Testis (tissue), 3 donors: ENCODE measurements around the gene TAB2. TPM values are rescaled to one million over a fixed set of nuclear protein-coding genes. Genes with fewer than 3 reads are reported as not detected.

Experiments used
- DNase-seq: peaks from one replicate; pipeline ENCODE4 v3.0.0-alpha.2; 2019
- H3K27ac ChIP-seq, 2 donors: fragments of 200-600 bp; sonication (generic); one replicate each; pipeline ENCODE4 v1.5.1; 2019
- H3K27me3 ChIP-seq: fragments of 200-600 bp; sonication (generic); one replicate; pipeline ENCODE4 v1.5.1; 2019
- H3K36me3 ChIP-seq: fragments of 200-600 bp; sonication (generic); one replicate; pipeline ENCODE4 v1.5.1; 2017; ENCODE audit warnings: low read depth; ENCODE audit errors: missing control alignments
- H3K4me1 ChIP-seq: fragments of 200-600 bp; sonication (generic); one replicate; pipeline ENCODE4 v1.5.1; 2019
- H3K4me3 ChIP-seq, 2 donors: fragments of 200-600 bp; sonication (generic); one replicate each; pipeline ENCODE4 v1.5.1; 2017 to 2019
- H3K9me3 ChIP-seq: fragments of 200-600 bp; sonication (generic); one replicate; pipeline ENCODE4 v1.5.1; 2017
- POLR2A ChIP-seq: fragments of 450-650 bp; IDR thresholded peaks from one replicate; pipeline ENCODE4 v1.6.1; 2017; ENCODE audit warnings: antibody characterized with exemption, mild to moderate bottlenecking, moderate library complexity
- WGBS, 2 donors: methylation state at CpG; one replicate each; pipeline ENCODE4 v1.1.5; 2018; 5-methylcytosine and 5-hydroxymethylcytosine counted together
- intact Hi-C: fragments of 100-400 bp; cut with DNase I; formaldehyde crosslinking; loops from one replicate; pipeline ENCODE4 v1.15.1; 2023; ENCODE audit warnings: low total_unique reads
- polyA plus RNA-seq: library from polyadenylated mRNA; stranded (reverse); fragments of 350-450 nt; fragmentation: Illumina TruSeq; extraction: RNeasy Lipid Tissue Mini Kit (QIAGEN cat#74804); gene quantifications from one replicate; pipeline ENCODE4 v1.2.3, GENCODE V29; 2014; ENCODE audit warnings: low read depth, low replicate concordance; ENCODE audit not compliant: insufficient read depth
- total RNA-seq, 2 donors: library from RNA; depleted of rRNA; stranded (reverse); fragments of >200 nt; gene quantifications; one replicate each; pipeline ENCODE4 v1.2.3, GENCODE V29; 2016
- TF ChIP-seq, protein P1 (sequence below), 3 experiments: fragments of 450-650 bp in 2 of 3; fragments of 200-600 bp in 1 of 3; sonication (generic) in 1 of 3; IDR thresholded peaks; one replicate each; pipeline ENCODE4 v1.5.1; 2016 to 2019; ENCODE audit warnings: antibody characterized with exemption in 3 of 3, mild to moderate bottlenecking in 2 of 3, moderate library complexity in 1 of 3

The TAB2 gene
- total and polyA plus RNA-seq, 3 donors from 2014 or later, result 45.1 to 84.7 (median 61.0) TPM

DNA sequence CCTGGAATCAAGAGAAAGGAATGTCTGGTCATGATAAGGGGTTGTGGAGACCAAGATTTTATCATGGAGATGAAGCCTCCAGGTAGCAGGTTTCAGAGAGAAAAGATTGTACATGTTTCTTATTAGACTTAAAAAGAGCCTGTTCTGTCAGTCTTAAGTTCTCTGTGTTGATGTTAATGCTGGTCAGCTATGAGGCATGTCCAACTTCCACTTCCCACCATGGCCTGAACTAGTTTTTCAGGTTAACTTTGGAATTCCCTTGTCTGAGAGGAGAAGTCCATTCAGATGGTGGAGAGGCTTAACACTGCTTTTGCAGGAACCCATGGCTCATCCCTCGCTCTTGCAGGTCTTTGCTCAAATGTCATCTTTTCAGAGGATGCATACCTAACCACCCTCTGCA is 27.5 kb upstream of the TAB2 start:
- intact Hi-C loops, result no loop called here
- Histone ChIP-seq H3K36me3 (no peaks in the 10 kb centered on the region), H3K4me3 (no peak overlapping the region), H3K4me1 (no peaks in the 10 kb centered on the region), H3K27me3 (no peaks in the 10 kb centered on the region), H3K9me3 (no peaks in the 10 kb centered on the region), H3K27ac (no peak overlapping the region)
- no peak for DNase-seq
- TF ChIP-seq, protein P1, sequence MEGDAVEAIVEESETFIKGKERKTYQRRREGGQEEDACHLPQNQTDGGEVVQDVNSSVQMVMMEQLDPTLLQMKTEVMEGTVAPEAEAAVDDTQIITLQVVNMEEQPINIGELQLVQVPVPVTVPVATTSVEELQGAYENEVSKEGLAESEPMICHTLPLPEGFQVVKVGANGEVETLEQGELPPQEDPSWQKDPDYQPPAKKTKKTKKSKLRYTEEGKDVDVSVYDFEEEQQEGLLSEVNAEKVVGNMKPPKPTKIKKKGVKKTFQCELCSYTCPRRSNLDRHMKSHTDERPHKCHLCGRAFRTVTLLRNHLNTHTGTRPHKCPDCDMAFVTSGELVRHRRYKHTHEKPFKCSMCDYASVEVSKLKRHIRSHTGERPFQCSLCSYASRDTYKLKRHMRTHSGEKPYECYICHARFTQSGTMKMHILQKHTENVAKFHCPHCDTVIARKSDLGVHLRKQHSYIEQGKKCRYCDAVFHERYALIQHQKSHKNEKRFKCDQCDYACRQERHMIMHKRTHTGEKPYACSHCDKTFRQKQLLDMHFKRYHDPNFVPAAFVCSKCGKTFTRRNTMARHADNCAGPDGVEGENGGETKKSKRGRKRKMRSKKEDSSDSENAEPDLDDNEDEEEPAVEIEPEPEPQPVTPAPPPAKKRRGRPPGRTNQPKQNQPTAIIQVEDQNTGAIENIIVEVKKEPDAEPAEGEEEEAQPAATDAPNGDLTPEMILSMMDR (IDR thresholded peaks at IDR 0.05), result no peak
- TF ChIP-seq POLR2A, result no peak
- 89 to 100% methylated on average over 1 of the region's 1 CpG for WGBS, 2 donors

DNA sequence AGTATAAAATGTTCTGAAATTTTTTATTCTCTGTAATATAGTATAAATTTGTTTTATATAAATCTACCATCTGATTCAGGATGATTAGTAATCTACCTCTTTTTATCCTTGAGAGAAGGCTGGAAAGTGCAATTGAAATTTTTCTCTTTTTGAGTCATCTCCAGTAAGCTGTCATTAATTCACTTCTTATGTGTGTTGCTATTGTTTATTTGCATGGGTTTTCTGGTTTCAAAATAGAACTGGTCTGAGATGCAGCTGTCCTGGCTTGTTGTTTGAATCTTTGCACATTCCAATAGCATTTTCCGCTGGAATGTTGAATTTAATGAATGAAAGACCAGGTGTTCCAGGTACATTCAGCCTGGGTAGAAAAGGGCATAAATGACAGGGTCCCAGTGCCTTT is 24.3 kb upstream of the TAB2 start:
- Histone ChIP-seq H3K27me3 (no peaks in the 10 kb centered on the region), H3K9me3 (no peaks in the 10 kb centered on the region), H3K27ac (no peak overlapping the region), H3K4me3 (no peak overlapping the region), H3K36me3 (no peaks in the 10 kb centered on the region), H3K4me1 (no peaks in the 10 kb centered on the region)
- DNase-seq, result no peak
- TF ChIP-seq, protein P1 (IDR thresholded peaks at IDR 0.05), result no peak
- no peak for TF ChIP-seq POLR2A
- WGBS, 2 donors, result 93 to 95% methylated on average over 1 of the region's 1 CpG
- intact Hi-C loops, result no loop called here

DNA sequence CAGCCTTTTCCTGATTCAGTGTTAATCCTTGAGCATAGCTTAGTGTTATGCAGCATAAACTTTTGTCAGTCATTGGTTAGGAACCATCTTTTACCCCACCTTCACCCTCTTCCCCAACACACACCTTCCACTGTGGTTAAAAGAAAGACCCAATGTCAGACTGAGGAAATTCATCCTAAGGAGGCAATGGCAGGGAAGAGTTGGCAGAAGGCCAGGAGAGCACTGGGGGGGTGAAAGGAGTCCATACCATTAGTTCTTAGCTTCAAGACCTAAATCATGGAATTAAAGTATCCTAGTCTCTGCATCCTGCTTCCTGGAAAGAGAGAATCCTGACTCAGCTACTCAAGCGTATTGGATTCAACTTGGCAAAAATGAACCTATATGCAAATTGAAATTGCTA is 16.9 kb upstream of the TAB2 start:
- Histone ChIP-seq H3K36me3 (no peaks in the 10 kb centered on the region), H3K27ac (no peak overlapping the region), H3K27me3 (no peaks in the 10 kb centered on the region), H3K4me3 (no peak overlapping the region), H3K4me1 (no peaks in the 10 kb centered on the region), H3K9me3 (no peaks in the 10 kb centered on the region)
- DNase-seq, result no peak
- intact Hi-C loops, result no loop called here
- WGBS, 2 donors, result 88 to 100% methylated on average over 1 of the region's 1 CpG
- TF ChIP-seq, protein P1 (IDR thresholded peaks at IDR 0.05), result no peak
- no peak for TF ChIP-seq POLR2A

DNA sequence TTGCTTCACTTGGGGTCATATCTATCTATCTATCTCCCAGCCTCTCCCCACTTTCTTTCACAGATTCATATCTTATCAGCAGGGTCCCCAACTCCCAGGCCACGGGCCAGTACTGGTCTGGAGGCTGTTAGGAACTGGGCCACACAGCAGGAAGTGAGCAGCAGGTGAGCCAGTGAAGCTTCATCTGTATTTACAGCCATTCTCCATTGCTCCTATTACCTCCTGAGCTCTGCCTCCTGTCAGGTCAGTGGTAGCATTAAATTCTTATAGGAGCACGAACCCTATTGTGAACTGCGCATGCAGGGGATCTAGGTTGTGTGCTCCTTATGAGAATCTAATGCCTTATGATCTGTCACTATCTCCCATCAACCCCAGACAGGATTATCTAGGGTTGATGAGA is 14.8 kb upstream of the TAB2 start:
- H3K27me3 ChIP-seq, result no peaks in the 10 kb centered on the region
- H3K4me3 ChIP-seq, result no peak overlapping the region
- DNase-seq, result no peak
- H3K27ac ChIP-seq, result no peak overlapping the region
- TF ChIP-seq POLR2A, result no peak
- TF ChIP-seq, protein P1 (IDR thresholded peaks at IDR 0.05), result no peak
- H3K9me3 ChIP-seq, result no peaks in the 10 kb centered on the region
- H3K4me1 ChIP-seq, result no peaks in the 10 kb centered on the region
- intact Hi-C loops, result no loop called here
- no peaks in the 10 kb centered on the region for H3K36me3 ChIP-seq
- 95 to 98% methylated on average over 3 of the region's 3 CpGs for WGBS, 2 donors

DNA sequence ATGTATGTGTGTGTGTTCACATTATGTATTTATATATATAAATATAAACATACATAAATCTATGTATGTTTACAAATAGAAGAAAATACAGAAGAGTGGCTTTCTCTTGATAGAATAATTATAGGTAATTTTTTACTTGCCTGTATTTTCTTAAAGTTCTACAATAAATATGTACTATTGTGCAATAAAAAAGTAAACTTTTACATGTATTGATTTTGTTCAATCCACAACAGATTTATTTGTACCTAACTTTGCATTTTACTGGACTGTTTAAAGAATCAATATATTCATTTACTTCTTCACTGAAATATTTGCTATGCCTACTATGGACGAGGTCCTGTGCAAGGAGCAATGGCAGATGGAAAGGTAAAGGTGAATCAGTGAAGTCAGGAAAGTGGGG is 14.0 kb upstream of the TAB2 start:
- no peaks in the 10 kb centered on the region for H3K36me3 ChIP-seq
- H3K9me3 ChIP-seq, result no peaks in the 10 kb centered on the region
- H3K4me1 ChIP-seq, result no peaks in the 10 kb centered on the region
- WGBS, 2 donors, result 85 to 90% methylated on average over 1 of the region's 1 CpG
- no peak for DNase-seq
- intact Hi-C loops, result no loop called here
- H3K27ac ChIP-seq, result no peak overlapping the region
- no peak overlapping the region for H3K4me3 ChIP-seq
- TF ChIP-seq, protein P1 (IDR thresholded peaks at IDR 0.05), result no peak
- no peak for TF ChIP-seq POLR2A
- no peaks in the 10 kb centered on the region for H3K27me3 ChIP-seq
